ENCODE data around the gene GRID2. TPM values are rescaled to one million over a fixed set of nuclear protein-coding genes. Genes with fewer than 3 reads are reported as not detected.

The GRID2 gene
- polyA plus RNA-seq, 1 donor (not counting 4 experiments of a cell fraction or from before 2014, with no cell fraction given): not detected

DNA sequence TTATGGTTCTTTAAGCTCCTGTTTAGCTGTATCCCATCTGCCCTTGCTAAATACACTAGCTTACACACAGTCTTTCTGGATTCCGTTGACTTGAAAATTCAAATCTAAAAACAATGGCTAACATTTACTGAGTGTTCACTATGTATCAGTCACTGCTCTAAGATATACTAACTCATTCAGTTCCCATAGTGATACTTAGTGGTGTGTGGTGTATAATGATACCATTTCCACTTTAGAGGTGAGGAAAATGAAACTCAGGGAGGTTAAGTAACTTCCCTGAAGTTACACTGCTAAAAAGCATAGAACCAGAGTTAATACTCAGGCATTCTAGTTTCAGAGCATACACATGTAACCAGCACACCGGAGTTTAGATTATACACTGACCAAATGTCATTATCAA lies 762.0 kb downstream of the GRID2 start:
- TF ChIP-seq EZH2 (IDR thresholded peaks at IDR 0.05; ENCODE audit: low read length): no peak
- TF ChIP-seq, protein P1, sequence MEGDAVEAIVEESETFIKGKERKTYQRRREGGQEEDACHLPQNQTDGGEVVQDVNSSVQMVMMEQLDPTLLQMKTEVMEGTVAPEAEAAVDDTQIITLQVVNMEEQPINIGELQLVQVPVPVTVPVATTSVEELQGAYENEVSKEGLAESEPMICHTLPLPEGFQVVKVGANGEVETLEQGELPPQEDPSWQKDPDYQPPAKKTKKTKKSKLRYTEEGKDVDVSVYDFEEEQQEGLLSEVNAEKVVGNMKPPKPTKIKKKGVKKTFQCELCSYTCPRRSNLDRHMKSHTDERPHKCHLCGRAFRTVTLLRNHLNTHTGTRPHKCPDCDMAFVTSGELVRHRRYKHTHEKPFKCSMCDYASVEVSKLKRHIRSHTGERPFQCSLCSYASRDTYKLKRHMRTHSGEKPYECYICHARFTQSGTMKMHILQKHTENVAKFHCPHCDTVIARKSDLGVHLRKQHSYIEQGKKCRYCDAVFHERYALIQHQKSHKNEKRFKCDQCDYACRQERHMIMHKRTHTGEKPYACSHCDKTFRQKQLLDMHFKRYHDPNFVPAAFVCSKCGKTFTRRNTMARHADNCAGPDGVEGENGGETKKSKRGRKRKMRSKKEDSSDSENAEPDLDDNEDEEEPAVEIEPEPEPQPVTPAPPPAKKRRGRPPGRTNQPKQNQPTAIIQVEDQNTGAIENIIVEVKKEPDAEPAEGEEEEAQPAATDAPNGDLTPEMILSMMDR (optimal IDR thresholded peaks at IDR 0.05 in 1 of 3, IDR thresholded peaks at IDR 0.05 in 1 of 3, conservative IDR thresholded peaks at IDR 0.05 in 1 of 3; ENCODE audit: extremely low read depth in 1 of 3, insufficient read depth in 2 of 3, low read length in 3 of 3): no peak
- H3K9ac ChIP-seq (ENCODE audit: control insufficient read depth, extremely low read depth, insufficient read depth, low read length): no peak overlapping the region
- H3K9me1 ChIP-seq (ENCODE audit: control insufficient read depth, extremely low read depth, insufficient read depth, low read length): no peaks in the 10 kb centered on the region
- no peaks in the 10 kb centered on the region for H3K36me3 ChIP-seq (ENCODE audit: control insufficient read depth in 2 of 2, extremely low read depth in 1 of 2, insufficient read depth in 2 of 2, low read length in 2 of 2)
- no peaks in the 10 kb centered on the region for H3K4me1 ChIP-seq (ENCODE audit: control insufficient read depth, extremely low read depth, insufficient read depth, low read length)
- no peak overlapping the region for H3K4me3 ChIP-seq (ENCODE audit: control insufficient read depth in 2 of 3, extremely low read depth in 1 of 3, insufficient read depth in 2 of 3, low read depth in 1 of 3, low read length in 3 of 3)
- dilution Hi-C loops (cut with MboI; ENCODE audit: extremely low pct_ligation_motif_present, low sequenced_read_pairs): no loop called here
- H4K20me1 ChIP-seq (ENCODE audit: control insufficient read depth, extremely low read depth, insufficient read depth, low read length): no peaks in the 10 kb centered on the region
- H2AFZ ChIP-seq (ENCODE audit: control insufficient read depth, low read length): no peak overlapping the region
- no peak overlapping the region for H3K27ac ChIP-seq (ENCODE audit: control insufficient read depth, insufficient read depth, low read length)
- DNase-seq (ENCODE audit: low read depth, low spot score): no peak
- no peaks in the 10 kb centered on the region for H3K9me3 ChIP-seq (ENCODE audit: control insufficient read depth, low read depth, low read length)
- FAIRE-seq: no peak
- H3K79me2 ChIP-seq (ENCODE audit: control insufficient read depth, insufficient read depth, low read length): no peaks in the 10 kb centered on the region
- H3K4me2 ChIP-seq (ENCODE audit: control insufficient read depth, extremely low read depth, insufficient read depth, low read depth, low read length): no peak overlapping the region
- H3K27me3 ChIP-seq (ENCODE audit: control insufficient read depth, extremely low read depth, insufficient read depth, low read length): no peaks in the 10 kb centered on the region

DNA sequence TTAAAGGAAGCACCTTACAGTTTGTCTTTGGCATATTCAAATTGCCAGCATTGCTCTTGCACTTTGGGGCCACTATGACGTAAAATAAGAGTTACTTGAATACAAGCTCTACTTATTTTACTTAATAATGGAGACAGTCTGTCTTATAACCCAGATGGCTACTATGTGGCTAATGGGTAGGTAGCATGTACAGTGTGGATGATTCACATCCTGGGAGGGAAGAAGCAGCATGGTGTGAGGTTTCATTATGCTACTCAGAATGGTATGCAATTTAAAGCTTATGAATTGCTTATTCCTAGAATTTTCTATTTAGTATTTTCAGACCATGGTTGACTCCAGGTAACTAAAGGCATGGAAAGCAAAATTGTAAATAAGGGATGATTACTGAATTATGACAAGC lies 763.0 kb downstream of the GRID2 start:
- Histone ChIP-seq H2AFZ (ENCODE audit: control insufficient read depth, low read length) (no peak overlapping the region), H3K4me2 (ENCODE audit: control insufficient read depth, extremely low read depth, insufficient read depth, low read depth, low read length) (no peak overlapping the region), H3K4me3 (ENCODE audit: control insufficient read depth in 2 of 3, extremely low read depth in 1 of 3, insufficient read depth in 2 of 3, low read depth in 1 of 3, low read length in 3 of 3) (no peak overlapping the region), H3K9ac (ENCODE audit: control insufficient read depth, extremely low read depth, insufficient read depth, low read length) (no peak overlapping the region), H3K4me1 (ENCODE audit: control insufficient read depth, extremely low read depth, insufficient read depth, low read length) (no peaks in the 10 kb centered on the region), H3K27ac (ENCODE audit: control insufficient read depth, insufficient read depth, low read length) (no peak overlapping the region), H3K9me1 (ENCODE audit: control insufficient read depth, extremely low read depth, insufficient read depth, low read length) (no peaks in the 10 kb centered on the region), H3K9me3 (ENCODE audit: control insufficient read depth, low read depth, low read length) (no peaks in the 10 kb centered on the region), H3K79me2 (ENCODE audit: control insufficient read depth, insufficient read depth, low read length) (no peaks in the 10 kb centered on the region), H4K20me1 (ENCODE audit: control insufficient read depth, extremely low read depth, insufficient read depth, low read length) (no peaks in the 10 kb centered on the region), H3K27me3 (ENCODE audit: control insufficient read depth, extremely low read depth, insufficient read depth, low read length) (no peaks in the 10 kb centered on the region), H3K36me3 (ENCODE audit: control insufficient read depth in 2 of 2, extremely low read depth in 1 of 2, insufficient read depth in 2 of 2, low read length in 2 of 2) (no peaks in the 10 kb centered on the region)
- DNase-seq (ENCODE audit: low read depth, low spot score) (no peak), FAIRE-seq (peak; percentile 5)
- TF ChIP-seq, protein P1 (optimal IDR thresholded peaks at IDR 0.05 in 1 of 3, IDR thresholded peaks at IDR 0.05 in 1 of 3, conservative IDR thresholded peaks at IDR 0.05 in 1 of 3; ENCODE audit: extremely low read depth in 1 of 3, insufficient read depth in 2 of 3, low read length in 3 of 3): no peak
- no peak for TF ChIP-seq EZH2 (IDR thresholded peaks at IDR 0.05; ENCODE audit: low read length)
- dilution Hi-C loops (cut with MboI; ENCODE audit: extremely low pct_ligation_motif_present, low sequenced_read_pairs): no loop called here
